Kidney (tissue), 14 donors: Measurements from ENCODE around the gene DCAF5. TPM values are rescaled to one million over a fixed set of nuclear protein-coding genes. Genes with fewer than 3 reads are reported as not detected.
A peak's percentile ranks its signal among the peaks of the same experiment; 100 is the strongest.

Experiments used
- DNase-seq, 5 donors: peaks; one replicate each; pipeline ENCODE4 v3.0.0-alpha.2; 2013 to 2020
- FAIRE-seq: peaks from 2 replicates; lab custom pipeline; 2012; peaks lifted over from hg19 to GRCh38; lab: Jason Lieb, UNC
- H3K27ac ChIP-seq, 2 donors: one replicate each; pipeline ENCODE4 v1.7.0; 2013; ENCODE audit warnings: low read depth in 2 of 2, low read length in 2 of 2, inconsistent platforms in 1 of 2
- H3K27me3 ChIP-seq: one replicate; pipeline ENCODE4 v1.7.1; 2013; ENCODE audit warnings: low read length, inconsistent platforms; ENCODE audit not compliant: control insufficient read depth, insufficient read depth
- H3K36me3 ChIP-seq, 3 donors: one replicate each; pipeline versions ENCODE4 v1.7.0 to v1.7.1; 2013; ENCODE audit warnings: low read length in 3 of 3, control low read depth in 1 of 3, inconsistent platforms in 1 of 3; ENCODE audit not compliant: insufficient read depth in 3 of 3, control insufficient read depth in 2 of 3
- H3K4me1 ChIP-seq, 3 donors: one replicate each; pipeline versions ENCODE4 v1.7.0 to v1.7.1; 2013; ENCODE audit warnings: low read length in 3 of 3, inconsistent platforms in 1 of 3, low read depth in 1 of 3; ENCODE audit not compliant: control insufficient read depth in 2 of 3, insufficient read depth in 2 of 3
- H3K4me3 ChIP-seq, 3 donors: one replicate each; pipeline versions ENCODE4 v1.7.0 to v1.8.1; 2013; ENCODE audit warnings: low read length in 3 of 3, control low read depth in 1 of 3, inconsistent platforms in 1 of 3
- H3K9ac ChIP-seq, 3 donors: one replicate each; pipeline versions ENCODE4 v1.7.0 to v1.7.1; 2013; ENCODE audit warnings: low read length in 3 of 3, control low read depth in 1 of 3, inconsistent platforms in 1 of 3
- H3K9me3 ChIP-seq, 3 donors: one replicate each; pipeline versions ENCODE4 v1.7.0 to v1.7.1; 2013; ENCODE audit warnings: low read length in 3 of 3, control low read depth in 1 of 3, inconsistent platforms in 1 of 3; ENCODE audit not compliant: control insufficient read depth in 2 of 3, insufficient read depth in 1 of 3
- CTCF ChIP-seq: IDR thresholded peaks from 3 replicates; pipeline ENCODE4 v1.5.1; 2012; ENCODE audit warnings: mild to moderate bottlenecking, moderate library complexity, borderline replicate concordance; ENCODE audit not compliant: insufficient read depth; ENCODE audit errors: extremely low read depth
- intact Hi-C: fragments of 100-400 bp; cut with DNase I; formaldehyde crosslinking; loops from one replicate; pipeline ENCODE4 v1.11.1; 2022
- polyA plus RNA-seq: library from polyadenylated mRNA; stranded (reverse); fragments of 350-450 nt; fragmentation: Illumina TruSeq; extraction: RNeasy Lipid Tissue Mini Kit (QIAGEN cat#74804); gene quantifications from one replicate; pipeline ENCODE4 v1.2.3, GENCODE V29; 2014; ENCODE audit warnings: low read depth, low replicate concordance; ENCODE audit not compliant: insufficient read depth
- total RNA-seq: library from RNA; stranded (reverse); fragmentation: NEBNext Ultra II Directional; extraction: Animal tissue kit (Norgen Biotek cat#: 25700); gene quantifications from one replicate; pipeline ENCODE4 v1.2.1, GENCODE V29; 2021
- donor health status: control.
- donor health status: control.
- donor health status: control.
- donor health status: control.
- donor health status: control.
- donor health status: DM: yes; HTN: yes; CAD: no.
- donor health status: Normal renal cell carcinoma (clear cell type).

Gene DCAF5
- total and polyA plus RNA-seq, 2 donors from 2014 or later = 17.3 to 51.0 TPM

GRCh38 chr14:69105326-69105725 lies 47.6 kb downstream of the DCAF5 start:
- Histone ChIP-seq H3K9me3 (no peaks in the 10 kb centered on the region), H3K4me1 (peaks cover 0 to 11% (median 2%) of the 10 kb centered on the region in 3 donors), H3K9ac (no peak overlapping the region), H3K27me3 (no peaks in the 10 kb centered on the region), H3K36me3 (peaks cover 2 to 10% (median 4%) of the 10 kb centered on the region in 3 donors), H3K27ac (no peak overlapping the region), H3K4me3 (no peak overlapping the region)
- TF ChIP-seq CTCF = no peak
- DNase-seq (no peak), FAIRE-seq (no peak)
- intact Hi-C loops = no loop called here

- Histone ChIP-seq H3K27ac (peak overlapping the region; percentile 51 to 55), H3K27me3 (no peaks in the 10 kb centered on the region), H3K36me3 (peaks cover 2 to 10% (median 6%) of the 10 kb centered on the region in 3 donors), H3K4me3 (no peak overlapping the region), H3K9ac (no peak overlapping the region), H3K4me1 (peaks cover 0 to 11% (median 5%) of the 10 kb centered on the region in 3 donors), H3K9me3 (no peaks in the 10 kb centered on the region)
- DNase-seq (peak in 2 of 5 donors; percentile 31 to 70), FAIRE-seq (peak; percentile 95)
- TF ChIP-seq CTCF = peak; percentile 40
- intact Hi-C loops = no loop called here
Observed at GRCh38 chr14:69101331-69101826, 51.5 kb downstream of the DCAF5 start.

GRCh38 chr14:69097974-69098373 lies 54.9 kb downstream of the DCAF5 start:
- DNase-seq (no peak), FAIRE-seq (no peak)
- H3K9me3 ChIP-seq = no peaks in the 10 kb centered on the region
- H3K9ac ChIP-seq = no peak overlapping the region
- H3K4me3 ChIP-seq = no peak overlapping the region
- H3K27me3 ChIP-seq = no peaks in the 10 kb centered on the region
- intact Hi-C loops = no loop called here
- no peak overlapping the region for H3K27ac ChIP-seq
- H3K36me3 ChIP-seq = peaks cover 0 to 4% (median 2%) of the 10 kb centered on the region in 3 donors
- H3K4me1 ChIP-seq = peaks cover 0 to 21% (median 13%) of the 10 kb centered on the region in 3 donors
- no peak for TF ChIP-seq CTCF
